Activated gamma-delta T cell treated with Interleukin-2 at 50 U/mL for 16 hours (primary cell): Measurements from ENCODE around the gene PDLIM1.
A peak's percentile ranks its signal among the peaks of the same experiment; 100 is the strongest.

Source experiments
- DNase-seq: peaks from one replicate; pipeline ENCODE4 v3.0.0-alpha.2; 2020

The PDLIM1 gene

DNA sequence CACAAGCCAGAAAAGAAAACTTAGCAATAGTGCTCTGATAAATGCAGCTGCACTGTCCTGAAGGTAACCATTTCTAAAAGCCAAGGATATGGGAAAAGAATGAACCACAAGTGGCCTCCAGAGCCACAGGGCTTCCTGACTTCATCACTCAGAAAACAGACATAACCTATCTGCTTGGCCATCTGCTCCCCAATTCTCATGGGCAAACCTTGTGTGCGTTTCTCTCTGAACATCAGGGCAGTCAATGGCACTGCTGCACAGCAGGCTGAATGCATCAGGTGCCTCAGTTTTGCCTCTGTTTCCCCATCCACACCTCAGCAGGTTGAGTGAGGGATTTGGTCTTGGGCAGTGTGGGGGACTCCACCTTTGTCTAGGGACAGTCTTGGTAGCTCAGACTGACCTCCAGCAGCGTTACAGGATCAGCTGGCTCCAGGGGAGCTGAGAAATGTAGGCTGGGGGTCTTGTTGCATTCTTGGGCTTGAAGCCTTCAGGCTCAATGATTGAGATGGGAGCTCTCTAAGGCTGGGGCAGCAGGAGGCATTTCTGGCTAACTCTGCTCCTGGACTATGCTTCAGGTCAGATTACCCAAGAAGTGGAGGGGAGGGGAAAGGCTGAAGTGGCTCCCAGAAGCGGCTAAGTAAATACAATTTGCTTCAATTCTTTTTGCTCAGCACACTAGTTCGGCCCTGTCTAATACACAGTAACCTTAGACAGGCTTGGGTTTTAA lies 23.6 kb upstream of the PDLIM1 start:
- DNase-seq = no peak

GRCh38 chr10:95312986-95313495 lies 22.2 kb upstream of the PDLIM1 start:
- no peak for DNase-seq

DNA sequence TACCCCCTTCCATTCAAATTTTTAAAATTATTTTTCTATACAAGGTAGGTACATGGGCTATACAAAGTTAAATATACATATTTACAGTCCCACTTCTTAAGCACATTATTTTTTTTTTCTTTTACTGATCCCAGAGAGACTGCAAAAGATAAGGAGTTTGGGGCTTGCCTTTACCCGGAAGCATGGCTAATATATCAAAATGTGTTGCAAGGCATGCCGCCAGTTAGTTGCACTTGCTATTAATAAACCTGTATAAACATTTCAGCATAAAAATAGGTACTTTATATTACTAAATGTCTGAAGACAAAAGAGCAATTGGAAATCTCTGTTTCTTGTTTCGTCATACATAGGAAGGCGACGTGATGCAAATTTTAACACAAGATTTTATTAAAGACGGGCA lies 21.5 kb upstream of the PDLIM1 start:
- DNase-seq = no peak

GRCh38 chr10:95309958-95310357 lies 19.2 kb upstream of the PDLIM1 start:
- DNase-seq = no peak

DNA sequence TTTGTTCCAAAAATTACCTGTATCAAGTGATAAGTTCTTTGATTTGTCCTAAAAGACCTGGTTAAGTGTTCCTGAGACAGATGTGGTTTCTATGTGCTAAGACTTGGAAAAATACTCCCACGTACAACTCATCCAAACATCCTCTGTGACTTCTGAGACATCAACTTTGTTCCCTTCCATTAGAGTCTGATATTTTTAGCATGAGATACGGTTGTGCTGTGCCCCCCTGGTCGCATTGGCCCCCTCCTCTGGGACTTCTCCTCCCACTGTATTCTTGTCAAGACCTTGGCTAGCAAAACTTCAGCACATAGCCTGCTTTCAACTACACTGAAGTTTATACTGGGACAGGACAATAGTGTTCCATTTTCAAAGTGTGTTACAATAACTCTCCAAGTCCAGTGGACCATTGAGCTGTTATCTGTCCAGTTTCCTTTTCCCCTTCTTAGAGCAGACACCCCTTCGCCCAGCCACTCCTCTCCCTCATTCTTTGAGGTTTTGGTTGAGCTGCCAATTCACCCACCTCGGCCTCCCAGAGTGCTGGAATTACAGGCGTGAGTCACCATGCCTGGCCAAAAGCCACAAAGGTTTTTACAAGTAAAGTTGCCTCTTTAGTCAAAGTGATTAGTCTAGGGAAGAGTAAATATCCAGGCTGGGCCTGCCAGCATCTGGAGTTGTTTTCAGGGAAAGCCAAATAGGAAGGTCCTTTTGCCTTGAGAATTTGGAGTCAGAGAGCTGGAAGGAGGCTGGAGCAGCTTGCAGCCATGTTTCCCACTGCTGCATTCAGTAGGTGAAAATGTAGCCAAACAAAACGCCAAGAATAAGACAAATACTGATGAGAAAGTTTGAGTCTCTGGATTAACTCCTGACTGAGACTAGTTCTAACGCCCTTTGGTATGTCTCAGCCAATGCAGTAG lies 17.8 kb upstream of the PDLIM1 start:
- no peak for DNase-seq

GRCh38 chr10:95306851-95307250 lies 16.0 kb upstream of the PDLIM1 start:
- DNase-seq = no peak

DNA sequence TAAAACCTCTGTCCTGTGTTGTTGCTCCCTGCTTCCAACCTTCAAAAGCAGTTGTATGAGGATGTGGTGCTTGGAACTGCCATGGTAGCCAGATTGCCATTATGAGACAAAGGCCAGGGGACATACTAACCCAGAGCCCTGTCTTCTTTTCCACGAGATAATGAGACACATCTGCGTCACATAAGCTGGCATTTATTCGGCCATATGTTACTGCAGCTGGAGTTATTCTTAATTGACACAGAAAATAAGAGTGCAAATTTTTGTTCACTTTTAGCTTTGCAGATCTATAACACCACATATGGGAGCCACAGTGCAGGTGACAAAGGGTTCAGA lies 15.5 kb upstream of the PDLIM1 start:
- no peak for DNase-seq

DNA sequence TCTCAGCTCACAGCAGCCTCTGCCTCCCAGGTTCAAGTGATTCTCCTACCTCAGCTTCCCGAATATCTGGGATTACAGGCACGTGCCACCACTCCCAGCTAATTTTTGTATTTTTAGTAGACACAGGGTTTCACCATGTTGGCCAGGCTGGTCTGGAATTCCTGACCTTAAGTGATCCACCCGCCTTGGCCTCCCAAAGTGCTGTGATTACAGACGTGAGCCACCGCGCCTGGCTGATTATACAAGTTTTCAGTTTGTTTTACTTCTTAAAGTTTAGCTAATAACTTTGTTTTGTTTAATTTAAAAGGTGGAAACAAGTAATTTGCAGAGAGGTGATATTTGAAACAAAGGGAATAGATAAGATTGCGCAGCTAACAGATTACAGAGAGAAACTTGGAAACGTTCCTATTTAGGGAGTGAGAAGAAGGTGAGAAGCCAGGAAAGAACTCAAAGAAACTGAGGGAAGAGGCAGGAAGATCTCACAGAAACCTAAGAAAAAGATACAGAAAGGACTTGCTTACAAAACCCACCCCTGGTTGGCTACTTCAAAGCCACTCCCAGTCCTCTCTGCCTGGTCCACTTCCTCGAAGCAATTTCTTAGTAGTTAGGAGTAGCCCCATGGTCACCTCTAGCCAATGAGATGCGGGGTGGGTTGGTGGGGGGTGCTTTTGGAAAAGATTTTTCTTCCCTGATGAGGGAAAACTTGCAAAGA lies 15.0 kb upstream of the PDLIM1 start:
- no peak for DNase-seq

DNA sequence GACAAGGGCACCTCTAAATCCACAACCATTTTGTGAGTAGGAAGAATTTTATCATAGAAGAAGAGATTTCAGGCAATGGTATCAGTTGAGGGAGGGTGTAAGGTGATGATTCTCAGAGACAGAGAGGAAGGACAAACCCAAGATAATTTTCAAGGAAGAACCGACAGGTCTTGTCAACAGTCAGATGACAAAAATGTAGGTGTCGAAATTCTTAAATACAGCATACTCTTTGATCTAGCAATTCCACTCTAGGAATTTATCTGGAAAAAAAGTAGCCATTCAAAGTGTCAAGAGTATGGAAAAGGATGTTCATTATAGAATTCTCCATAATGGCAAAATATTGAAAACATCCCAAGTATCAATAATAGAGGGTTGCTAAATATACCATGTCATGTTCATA lies 14.2 kb upstream of the PDLIM1 start:
- no peak for DNase-seq

DNA sequence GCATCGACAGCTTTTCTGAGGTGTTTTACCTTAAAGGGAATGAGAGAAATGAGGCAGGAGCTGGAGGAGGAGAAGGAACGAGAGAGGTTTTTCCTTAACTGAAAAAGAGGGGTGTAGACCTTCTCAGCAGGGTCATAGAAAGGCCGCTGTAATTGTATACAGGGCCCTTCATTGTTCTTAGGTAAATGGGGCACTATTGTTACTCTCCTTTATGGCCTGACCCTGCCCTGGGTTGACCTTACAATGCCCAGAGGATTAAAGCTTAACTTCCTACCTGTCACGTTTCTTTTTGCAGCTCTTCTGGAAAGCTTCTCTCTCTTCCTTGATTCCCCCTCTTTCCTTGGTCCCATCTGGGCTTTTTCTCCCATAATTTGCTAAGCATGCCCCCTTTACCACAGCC lies 13.7 kb upstream of the PDLIM1 start:
- DNase-seq = no peak

- DNase-seq = no peak
Observed at GRCh38 chr10:95303950-95304349, 13.1 kb upstream of the PDLIM1 start.

DNA sequence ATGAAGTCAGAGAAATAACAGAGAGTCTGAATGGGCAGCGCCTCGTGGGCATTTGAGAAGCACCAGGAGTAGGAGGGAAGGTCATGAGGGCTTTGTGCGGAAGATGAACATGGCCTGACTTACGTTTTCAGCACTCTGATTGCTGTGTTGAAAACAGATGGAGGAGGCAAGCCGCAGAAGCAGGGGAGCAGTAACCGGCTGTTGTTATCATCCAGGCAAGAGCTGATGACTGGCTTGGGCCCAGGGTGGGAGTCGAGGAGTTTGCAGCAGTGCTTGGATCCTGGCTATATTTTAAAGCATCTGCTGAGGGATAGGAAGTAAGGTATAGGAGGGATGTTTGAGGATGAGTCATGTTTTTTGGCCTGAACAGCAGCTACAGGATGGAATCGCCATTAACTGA lies 12.7 kb upstream of the PDLIM1 start:
- DNase-seq = no peak

- DNase-seq = no peak
Observed at GRCh38 chr10:95300022-95300539, 9.3 kb upstream of the PDLIM1 start.

- no peak for DNase-seq
Observed at GRCh38 chr10:95297402-95297801, 6.6 kb upstream of the PDLIM1 start.

DNA sequence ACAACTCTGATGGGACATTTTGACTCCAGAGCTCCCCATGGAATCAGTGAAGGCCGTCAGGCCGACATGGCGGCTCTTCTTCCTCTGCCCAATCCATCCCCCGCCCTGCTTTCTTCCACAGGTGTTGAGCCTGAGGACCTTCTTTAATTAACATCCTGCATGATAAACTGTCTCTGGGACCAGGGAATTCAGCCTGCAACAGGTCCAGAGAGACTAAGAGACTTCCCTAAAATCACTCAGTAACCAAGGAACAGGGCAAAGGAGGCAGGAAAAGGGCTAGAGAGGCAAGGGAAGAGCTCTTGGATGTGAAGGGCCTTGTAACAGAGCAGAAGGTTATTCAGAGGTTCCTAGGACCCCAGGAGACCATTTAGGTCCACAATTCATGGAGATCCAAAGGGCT lies 6.0 kb upstream of the PDLIM1 start:
- DNase-seq = no peak

- DNase-seq = peak; percentile 40
Observed at GRCh38 chr10:95295031-95295755, 4.4 kb upstream of the PDLIM1 start.

DNA sequence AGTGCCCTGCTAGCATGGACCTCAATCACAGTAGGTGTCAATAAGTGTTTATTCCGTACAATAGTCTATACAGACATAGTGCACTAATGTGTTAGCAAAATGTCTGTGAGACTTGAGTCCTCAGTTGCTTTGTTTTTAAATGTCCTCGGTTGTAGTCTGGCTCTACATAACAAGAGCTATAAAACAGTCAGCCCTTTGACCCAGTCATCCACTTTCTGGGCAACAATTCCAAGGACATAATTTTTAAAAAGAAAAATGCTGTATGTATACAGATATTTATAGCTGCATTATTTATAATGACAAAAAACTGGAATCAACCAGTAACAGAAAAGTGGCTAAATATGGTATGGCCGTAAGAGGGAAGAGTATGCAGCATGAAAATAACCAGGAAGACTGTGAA lies 2.8 kb upstream of the PDLIM1 start:
- DNase-seq = no peak

DNA sequence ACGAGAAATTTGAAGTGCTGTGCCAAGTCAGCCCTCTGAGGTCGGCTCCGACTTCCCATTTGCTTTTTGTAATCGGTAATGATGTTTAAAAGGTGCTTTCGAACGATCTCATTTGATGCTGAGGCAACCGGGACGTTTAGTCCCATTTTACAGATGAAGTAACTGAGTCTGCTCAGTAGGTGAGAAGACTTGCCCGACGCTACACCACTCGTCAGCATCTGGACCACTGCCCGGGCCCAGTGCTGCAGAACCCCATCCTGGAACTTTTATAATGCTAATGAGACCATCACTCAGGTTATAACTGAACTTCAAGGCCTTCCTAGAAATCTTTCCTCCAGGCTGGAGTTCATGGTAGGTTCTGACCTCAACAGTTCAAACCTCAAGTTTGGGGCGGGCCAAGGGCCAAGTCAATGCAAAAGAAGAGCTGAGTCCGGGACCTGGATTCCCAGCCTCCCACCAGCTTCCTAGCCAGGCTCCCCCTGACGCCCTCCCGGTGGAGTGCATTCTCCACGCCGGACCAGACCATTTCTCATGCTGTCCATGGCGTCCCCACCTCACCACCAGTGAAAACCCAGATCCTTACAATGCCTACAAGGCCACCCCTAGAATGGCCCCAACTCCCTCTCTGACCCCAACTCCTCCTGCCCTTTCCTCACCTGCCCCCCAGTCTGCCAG lies 699 bp upstream of the PDLIM1 start:
- no peak for DNase-seq

DNA sequence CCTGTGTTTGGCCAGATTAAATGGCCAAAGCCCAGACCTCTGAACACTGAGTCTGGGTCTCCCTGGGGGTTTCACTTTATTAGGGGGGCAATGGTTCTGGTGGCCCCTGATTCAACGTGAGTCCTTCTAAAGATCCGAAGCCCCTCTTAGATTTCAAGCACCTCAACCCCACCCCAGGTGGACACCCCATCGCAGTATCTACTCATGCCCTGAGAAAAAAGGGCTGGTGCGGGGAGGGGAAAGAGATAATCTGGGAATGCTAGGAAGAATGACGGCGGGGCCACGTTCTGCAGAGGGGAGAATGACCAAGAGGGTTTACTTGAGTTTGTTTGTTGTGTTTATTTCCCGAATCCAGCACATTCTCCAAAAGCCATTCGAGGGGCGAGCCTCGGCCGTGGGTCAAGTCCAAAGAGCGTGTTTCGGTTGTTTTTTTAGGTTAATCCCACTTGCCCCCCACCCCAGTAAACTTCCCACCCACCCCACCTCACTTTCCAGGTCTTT lies 832 bp downstream of the PDLIM1 start:
- DNase-seq = no peak

GRCh38 chr10:95289003-95289920 lies 1.5 kb downstream of the PDLIM1 start:
- no peak for DNase-seq

DNA sequence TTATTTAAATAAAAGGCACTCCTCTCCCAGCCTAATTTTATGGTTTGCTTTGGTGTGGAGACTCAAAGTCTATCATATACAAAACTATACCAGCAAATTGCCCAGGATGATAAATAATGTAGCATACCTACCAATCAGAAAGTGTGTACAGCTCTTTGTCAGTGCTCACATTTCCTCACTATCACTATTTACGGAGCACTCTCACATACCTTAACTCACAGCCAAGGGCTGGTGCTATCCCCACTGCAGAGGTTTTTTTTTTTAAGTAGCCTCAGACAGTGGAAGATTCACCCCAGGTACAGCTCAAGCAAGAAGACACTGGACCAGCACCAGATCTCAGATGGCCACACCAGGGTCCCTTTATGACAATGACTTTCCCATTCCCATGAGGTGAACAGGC lies 2.5 kb downstream of the PDLIM1 start:
- no peak for DNase-seq
